GM12873 (cell line): ENCODE measurements around the gene ELFN2.

Experiments used
- TF ChIP-seq, protein P1 (sequence below): IDR thresholded peaks from 2 replicates; pipeline ENCODE4 v1.5.1; 2012; ENCODE audit warnings: low read depth, mild to moderate bottlenecking, moderate library complexity, low read length, control low read depth; ENCODE audit not compliant: insufficient read depth; ENCODE audit errors: missing control alignments

ELFN2 gene

DNA sequence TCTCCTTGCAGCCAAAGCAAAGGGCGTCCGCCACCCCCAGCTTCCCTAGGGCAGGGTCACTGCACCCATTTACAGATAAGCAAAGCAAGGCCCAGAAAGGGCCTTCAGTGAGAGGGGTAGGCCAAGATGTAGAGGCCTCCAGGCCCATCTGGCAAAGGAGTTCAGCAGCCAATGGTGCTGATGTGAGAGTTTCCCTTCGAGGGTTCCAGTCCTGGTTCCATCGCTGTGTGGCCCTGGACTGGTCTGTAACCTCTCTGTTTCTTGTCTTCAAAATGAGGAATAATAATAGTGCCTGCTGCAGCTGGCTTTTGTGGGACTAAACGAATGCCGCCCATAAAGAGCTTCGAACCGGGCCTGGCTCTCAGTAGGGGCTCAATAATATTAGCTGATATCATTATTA is 4.0 kb downstream of the ELFN2 start:
- TF ChIP-seq, protein P1, sequence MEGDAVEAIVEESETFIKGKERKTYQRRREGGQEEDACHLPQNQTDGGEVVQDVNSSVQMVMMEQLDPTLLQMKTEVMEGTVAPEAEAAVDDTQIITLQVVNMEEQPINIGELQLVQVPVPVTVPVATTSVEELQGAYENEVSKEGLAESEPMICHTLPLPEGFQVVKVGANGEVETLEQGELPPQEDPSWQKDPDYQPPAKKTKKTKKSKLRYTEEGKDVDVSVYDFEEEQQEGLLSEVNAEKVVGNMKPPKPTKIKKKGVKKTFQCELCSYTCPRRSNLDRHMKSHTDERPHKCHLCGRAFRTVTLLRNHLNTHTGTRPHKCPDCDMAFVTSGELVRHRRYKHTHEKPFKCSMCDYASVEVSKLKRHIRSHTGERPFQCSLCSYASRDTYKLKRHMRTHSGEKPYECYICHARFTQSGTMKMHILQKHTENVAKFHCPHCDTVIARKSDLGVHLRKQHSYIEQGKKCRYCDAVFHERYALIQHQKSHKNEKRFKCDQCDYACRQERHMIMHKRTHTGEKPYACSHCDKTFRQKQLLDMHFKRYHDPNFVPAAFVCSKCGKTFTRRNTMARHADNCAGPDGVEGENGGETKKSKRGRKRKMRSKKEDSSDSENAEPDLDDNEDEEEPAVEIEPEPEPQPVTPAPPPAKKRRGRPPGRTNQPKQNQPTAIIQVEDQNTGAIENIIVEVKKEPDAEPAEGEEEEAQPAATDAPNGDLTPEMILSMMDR: no peak

DNA sequence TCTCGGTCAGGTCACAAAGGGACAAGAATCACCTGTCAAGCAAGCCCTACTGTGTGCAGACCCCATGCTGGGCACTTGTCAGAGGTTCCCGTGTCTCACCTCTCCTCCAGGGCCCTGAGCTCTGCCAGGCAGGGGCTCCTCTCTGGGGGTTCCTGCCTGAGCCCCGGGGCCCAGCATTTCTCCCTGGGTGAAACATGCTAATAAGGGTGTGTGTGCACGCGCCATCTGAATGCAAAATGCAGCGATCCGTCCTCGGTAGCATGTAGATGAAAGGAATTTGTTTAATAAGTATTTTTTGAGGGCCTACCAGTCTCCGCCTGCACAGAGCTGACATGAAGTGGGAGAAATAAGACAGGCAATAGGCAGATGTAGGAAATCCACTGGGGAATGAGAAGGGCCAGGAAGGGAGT is 5.8 kb downstream of the ELFN2 start:
- TF ChIP-seq, protein P1: no peak

DNA sequence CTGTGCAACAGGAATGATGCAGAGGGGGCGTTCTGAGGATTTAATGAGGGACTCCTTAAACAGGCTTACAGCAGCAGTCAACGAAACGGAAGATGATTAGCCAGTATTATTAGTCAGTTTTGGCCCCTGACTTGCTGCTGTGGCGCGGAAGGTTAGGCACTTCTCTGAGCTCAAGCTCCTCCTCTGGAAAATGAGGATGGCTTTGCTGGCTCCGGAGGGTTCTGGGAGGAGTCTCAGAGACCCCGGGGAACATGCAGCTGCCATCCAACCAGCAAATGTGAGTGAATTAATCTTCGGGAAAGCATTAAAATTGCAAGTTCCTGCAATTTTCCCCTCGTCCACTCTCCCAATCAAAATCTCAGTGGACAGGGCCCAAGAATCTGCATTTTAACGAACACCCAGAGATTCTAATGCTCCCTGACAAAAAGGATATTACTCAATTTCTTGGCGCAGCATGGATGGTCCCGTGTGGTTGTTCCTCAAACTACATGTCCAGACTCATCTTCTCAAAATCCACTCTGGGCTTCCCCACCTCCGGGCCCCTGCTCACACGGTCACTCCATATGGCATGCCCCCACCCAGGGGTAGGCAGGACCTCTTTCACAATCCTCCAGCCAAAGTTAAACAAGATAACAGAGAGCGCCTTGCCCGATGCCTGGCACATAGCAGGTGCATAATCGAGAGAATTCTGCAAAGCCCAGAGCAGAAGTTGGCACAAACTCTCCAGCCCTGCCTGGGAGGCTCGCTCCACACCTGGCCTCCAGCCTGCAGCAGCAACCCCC is 6.4 kb downstream of the ELFN2 start:
- TF ChIP-seq, protein P1: no peak

DNA sequence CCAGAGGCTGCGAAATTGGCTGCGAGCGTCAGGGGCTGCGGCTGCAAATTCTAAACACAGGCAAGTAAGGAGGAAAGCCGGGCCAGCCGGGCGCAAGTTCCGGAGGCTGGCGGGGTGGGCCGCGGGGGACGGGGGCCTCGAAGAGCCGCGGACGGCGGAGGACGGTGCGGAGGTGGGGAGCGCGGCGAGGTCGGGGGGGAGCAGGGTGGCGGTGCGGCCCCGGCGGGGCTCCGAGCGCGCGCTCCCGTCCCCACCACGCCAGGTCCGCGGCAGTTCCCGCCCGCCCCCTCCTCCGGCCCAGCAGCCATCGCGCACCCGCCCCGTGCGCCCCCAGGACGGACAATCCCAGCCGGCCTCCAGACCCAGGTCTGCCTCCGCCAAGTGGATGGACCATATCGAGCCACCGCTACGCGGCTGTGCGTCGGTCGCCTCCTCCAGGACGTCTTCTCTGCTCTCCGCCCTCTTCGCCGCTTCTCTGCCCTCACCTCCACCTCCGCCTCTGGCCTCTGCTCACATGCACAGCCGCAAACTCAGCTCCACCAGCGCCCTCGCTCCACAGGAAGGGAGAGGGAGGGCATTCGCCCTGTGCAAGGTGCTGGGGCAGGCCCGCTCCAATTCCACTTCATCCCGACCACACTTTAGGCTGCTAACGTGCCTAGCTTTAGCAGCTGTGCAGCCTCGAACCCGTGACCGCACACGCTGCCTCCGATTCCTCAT is 7.2 kb downstream of the ELFN2 start:
- TF ChIP-seq, protein P1: no peak

DNA sequence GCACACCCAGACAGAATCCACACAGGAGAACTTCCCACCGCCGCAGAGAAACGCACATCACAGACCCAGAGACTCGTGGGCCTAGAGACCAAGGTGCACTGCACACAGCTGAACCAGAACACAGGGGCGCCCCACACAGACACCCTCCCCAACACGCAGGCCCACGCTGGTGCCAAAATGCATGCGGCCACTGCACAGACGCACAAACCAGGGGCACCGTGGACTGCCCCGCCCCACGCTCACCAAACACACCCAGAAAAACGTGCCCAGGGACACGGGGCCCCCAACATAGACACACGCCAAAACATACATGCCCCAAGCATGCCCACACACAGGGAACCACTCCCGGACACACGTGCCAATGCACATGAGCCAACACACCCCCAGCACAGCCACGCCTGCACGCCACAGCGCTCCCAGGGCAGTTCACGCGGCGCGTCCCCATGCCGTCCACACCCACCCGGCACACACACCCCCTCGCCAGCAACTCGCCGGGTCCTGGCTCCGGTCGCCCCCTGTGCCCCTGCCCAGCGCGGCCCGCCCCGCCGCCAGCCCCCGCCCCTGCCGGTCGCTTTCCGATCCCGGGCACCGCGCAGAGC is 7.8 kb downstream of the ELFN2 start:
- TF ChIP-seq, protein P1: no peak

DNA sequence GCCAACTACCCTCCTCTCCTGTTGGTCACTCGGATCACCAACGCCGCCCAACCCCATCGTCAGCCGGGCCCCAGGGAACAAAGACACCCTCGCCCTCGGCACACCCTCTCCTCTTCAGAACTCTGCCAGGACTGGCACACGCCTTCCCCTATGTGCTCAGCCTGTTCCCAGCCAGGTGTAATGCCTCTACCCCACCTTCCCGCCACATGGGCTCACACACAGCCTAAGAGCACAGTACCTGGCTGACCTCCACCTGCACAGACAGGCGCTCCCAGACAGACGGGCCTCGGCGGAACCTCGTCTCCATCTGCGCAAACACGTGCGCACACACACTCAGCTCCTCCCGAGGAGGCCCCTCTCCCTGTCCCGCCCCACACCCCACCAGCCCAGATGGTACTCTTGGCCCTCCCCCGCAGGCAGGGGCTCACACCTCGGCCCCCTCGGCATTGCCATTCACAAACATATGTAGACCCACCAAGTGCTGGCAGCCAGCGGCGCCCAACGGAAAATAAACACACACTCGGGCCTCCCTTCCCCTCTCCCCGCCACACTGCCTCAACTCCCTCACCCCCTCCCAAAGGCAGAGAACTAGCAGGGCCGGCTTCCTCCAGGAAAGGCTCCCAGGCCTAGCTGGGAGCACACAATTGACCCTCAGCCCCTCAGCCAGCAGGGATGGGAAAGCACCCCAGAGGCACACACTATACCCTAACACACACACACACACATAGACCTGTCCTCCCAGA is 8.5 kb downstream of the ELFN2 start:
- TF ChIP-seq, protein P1: no peak
